H1 (cell line): ENCODE results near the gene GLIPR2.

Source experiments
- CREB1 ChIP-seq: IDR thresholded peaks from 2 replicates; pipeline ENCODE4 v1.6.1; 2012; ENCODE audit warnings: inconsistent platforms
- CTCF ChIP-seq, 3 experiments: IDR thresholded peaks; 1 replicate in 2 of 3; 2 replicates in 1 of 3; pipeline versions ENCODE4 v1.5.1 to v1.6.1; 2011; ENCODE audit warnings: low read length in 3 of 3, mild to moderate bottlenecking in 3 of 3, inconsistent platforms in 2 of 3, low read depth in 1 of 3, moderate library complexity in 1 of 3; ENCODE audit not compliant: insufficient read depth in 1 of 3; ENCODE audit errors: control extremely low read depth in 1 of 3
- EP300 ChIP-seq, 2 experiments: IDR thresholded peaks; 1 replicate in 1 of 2; 2 replicates in 1 of 2; pipeline ENCODE4 v1.6.1; 2011 to 2012; ENCODE audit warnings: low read depth in 2 of 2, low read length in 2 of 2, mild to moderate bottlenecking in 2 of 2, borderline replicate concordance in 1 of 2, inconsistent platforms in 1 of 2, moderate library complexity in 1 of 2
- MAFK ChIP-seq: IDR thresholded peaks from 2 replicates; pipeline ENCODE4 v1.6.1; 2012; ENCODE audit warnings: low read depth, mild to moderate bottlenecking, improper control_type of control experiment, low read length
- NRF1 ChIP-seq: IDR thresholded peaks from 2 replicates; pipeline ENCODE4 v1.6.1; 2011; ENCODE audit warnings: mild to moderate bottlenecking, low read depth, low read length, improper control_type of control experiment

DNA sequence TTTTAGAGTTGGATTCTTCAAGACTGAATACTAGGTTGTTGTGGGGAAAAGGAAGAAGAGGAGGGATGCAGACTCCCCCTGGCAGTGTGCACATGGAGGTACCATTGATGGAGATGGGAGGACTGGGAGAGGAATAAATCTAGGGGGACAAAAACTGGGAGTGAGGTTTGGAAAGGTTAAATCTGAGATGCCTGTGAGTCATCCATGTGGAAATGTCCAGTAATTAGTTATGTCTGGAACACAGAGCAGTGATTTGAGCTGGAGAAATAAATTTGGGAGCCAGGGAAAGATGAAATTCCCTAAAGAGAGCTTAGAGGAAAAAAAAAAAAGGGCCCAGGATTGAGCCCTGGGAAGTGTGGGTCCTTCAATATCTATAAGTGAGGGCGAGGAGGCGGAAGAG is 24.7 kb downstream of the GLIPR2 start:
- TF ChIP-seq EP300 (IDR thresholded peaks at IDR 0.05; ENCODE audit: borderline replicate concordance in 1 of 2, low read depth in 2 of 2, low read length in 2 of 2) (no peak), NRF1 (no peak), MAFK (no peak), CTCF (IDR thresholded peaks at IDR 0.05; ENCODE audit: control extremely low read depth in 1 of 3, insufficient read depth in 1 of 3, low read depth in 1 of 3, low read length in 3 of 3) (no peak), CREB1 (no peak)
